Mammary epithelial cell (primary cell): ENCODE data around the gene SLC6A11.

Experiments used
- EZH2 ChIP-seq: IDR thresholded peaks from 2 replicates; pipeline ENCODE4 v1.6.1; 2012; ENCODE audit warnings: low read length, inconsistent platforms, borderline replicate concordance
- TF ChIP-seq, protein P1 (sequence below), 2 donors: IDR thresholded peaks in 1 of 2; conservative IDR thresholded peaks in 1 of 2; 2 replicates each; pipeline ENCODE4 v1.5.1; 2011 to 2012; ENCODE audit warnings: inconsistent platforms in 2 of 2, low read length in 2 of 2, mild to moderate bottlenecking in 2 of 2, control low read depth in 1 of 2, low read depth in 1 of 2; ENCODE audit not compliant: insufficient read depth in 1 of 2; ENCODE audit errors: extremely low read depth in 1 of 2

DNA sequence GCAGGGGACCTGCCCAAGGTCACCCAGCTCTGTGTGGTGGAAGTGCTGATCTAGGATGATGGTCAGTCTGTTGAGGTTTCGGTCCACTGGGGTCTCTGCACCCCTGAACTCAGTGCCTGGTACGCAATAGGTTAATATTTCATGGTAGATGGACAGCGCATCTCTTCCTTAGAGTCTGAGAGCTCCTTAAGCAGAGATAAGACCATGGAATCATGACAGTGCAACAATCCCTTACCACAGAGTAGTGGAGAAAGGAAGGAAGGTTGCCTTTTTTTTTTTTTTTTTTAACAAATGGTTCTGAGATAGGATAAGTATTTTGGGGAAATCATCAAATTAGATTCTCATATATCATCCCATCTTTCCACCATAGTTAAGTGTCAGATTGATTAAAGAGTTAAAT, 96.8 kb downstream of the SLC6A11 start:
- TF ChIP-seq, protein P1, sequence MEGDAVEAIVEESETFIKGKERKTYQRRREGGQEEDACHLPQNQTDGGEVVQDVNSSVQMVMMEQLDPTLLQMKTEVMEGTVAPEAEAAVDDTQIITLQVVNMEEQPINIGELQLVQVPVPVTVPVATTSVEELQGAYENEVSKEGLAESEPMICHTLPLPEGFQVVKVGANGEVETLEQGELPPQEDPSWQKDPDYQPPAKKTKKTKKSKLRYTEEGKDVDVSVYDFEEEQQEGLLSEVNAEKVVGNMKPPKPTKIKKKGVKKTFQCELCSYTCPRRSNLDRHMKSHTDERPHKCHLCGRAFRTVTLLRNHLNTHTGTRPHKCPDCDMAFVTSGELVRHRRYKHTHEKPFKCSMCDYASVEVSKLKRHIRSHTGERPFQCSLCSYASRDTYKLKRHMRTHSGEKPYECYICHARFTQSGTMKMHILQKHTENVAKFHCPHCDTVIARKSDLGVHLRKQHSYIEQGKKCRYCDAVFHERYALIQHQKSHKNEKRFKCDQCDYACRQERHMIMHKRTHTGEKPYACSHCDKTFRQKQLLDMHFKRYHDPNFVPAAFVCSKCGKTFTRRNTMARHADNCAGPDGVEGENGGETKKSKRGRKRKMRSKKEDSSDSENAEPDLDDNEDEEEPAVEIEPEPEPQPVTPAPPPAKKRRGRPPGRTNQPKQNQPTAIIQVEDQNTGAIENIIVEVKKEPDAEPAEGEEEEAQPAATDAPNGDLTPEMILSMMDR (conservative IDR thresholded peaks at IDR 0.05 in 1 of 2, IDR thresholded peaks at IDR 0.05 in 1 of 2; ENCODE audit: extremely low read depth in 1 of 2, insufficient read depth in 1 of 2, low read depth in 1 of 2, low read length in 2 of 2) = no peak
- TF ChIP-seq EZH2 = no peak
